ENCODE data around the gene UCN3.

The UCN3 gene

GRCh38 chr10:5395168-5395567, 30.4 kb downstream of the UCN3 start:
- no peak overlapping the region for H3K4me3 Mint-ChIP-seq
- H3K27ac Mint-ChIP-seq: no peak overlapping the region
- TF ChIP-seq CTCF (IDR thresholded peaks at IDR 0.05; ENCODE audit: unreplicated experiment in 3 of 3): no peak
- no peaks in the 10 kb centered on the region for H3K4me1 Mint-ChIP-seq
- peaks cover 4% of the 10 kb centered on the region for H3K27me3 Mint-ChIP-seq (ENCODE audit: low read depth)
- H3K9me3 Mint-ChIP-seq: peaks cover 35% of the 10 kb centered on the region
- H3K36me3 Mint-ChIP-seq (ENCODE audit: low read depth): peaks cover 3% of the 10 kb centered on the region

GRCh38 chr10:5396556-5397300, 32.0 kb downstream of the UCN3 start:
- Mint-ChIP-seq H3K27ac (no peak overlapping the region), H3K4me3 (no peak overlapping the region), H3K4me1 (no peaks in the 10 kb centered on the region), H3K27me3 (ENCODE audit: low read depth) (peaks cover 4% of the 10 kb centered on the region), H3K36me3 (ENCODE audit: low read depth) (peaks cover 3% of the 10 kb centered on the region), H3K9me3 (peaks cover 21% of the 10 kb centered on the region)
- no peak for TF ChIP-seq CTCF (IDR thresholded peaks at IDR 0.05; ENCODE audit: unreplicated experiment in 3 of 3)

GRCh38 chr10:5399332-5399731, 34.6 kb downstream of the UCN3 start:
- TF ChIP-seq CTCF (IDR thresholded peaks at IDR 0.05; ENCODE audit: unreplicated experiment in 3 of 3): no peak
- Mint-ChIP-seq H3K4me1 (no peaks in the 10 kb centered on the region), H3K4me3 (no peak overlapping the region), H3K27me3 (ENCODE audit: low read depth) (peaks cover 4% of the 10 kb centered on the region), H3K27ac (no peak overlapping the region), H3K9me3 (peaks cover 7% of the 10 kb centered on the region), H3K36me3 (ENCODE audit: low read depth) (no peaks in the 10 kb centered on the region)

- H3K4me1 Mint-ChIP-seq: no peaks in the 10 kb centered on the region
- H3K9me3 Mint-ChIP-seq: peaks cover 4% of the 10 kb centered on the region
- TF ChIP-seq CTCF (IDR thresholded peaks at IDR 0.05; ENCODE audit: unreplicated experiment in 3 of 3): no peak
- no peak overlapping the region for H3K4me3 Mint-ChIP-seq
- no peak overlapping the region for H3K27ac Mint-ChIP-seq
- H3K36me3 Mint-ChIP-seq (ENCODE audit: low read depth): no peaks in the 10 kb centered on the region
- peaks cover 4% of the 10 kb centered on the region for H3K27me3 Mint-ChIP-seq (ENCODE audit: low read depth)
Observed at GRCh38 chr10:5400468-5401240, 35.9 kb downstream of the UCN3 start.

GRCh38 chr10:5402798-5403197, 38.0 kb downstream of the UCN3 start:
- no peak for TF ChIP-seq CTCF (IDR thresholded peaks at IDR 0.05; ENCODE audit: unreplicated experiment in 3 of 3)

More at GRCh38 chr10:5402798-5403197, 38.0 kb downstream of the UCN3 start:
- Mint-ChIP-seq H3K36me3 (ENCODE audit: low read depth) (no peaks in the 10 kb centered on the region), H3K27me3 (ENCODE audit: low read depth) (no peaks in the 10 kb centered on the region), H3K27ac (no peak overlapping the region), H3K4me1 (no peaks in the 10 kb centered on the region), H3K9me3 (peaks cover 4% of the 10 kb centered on the region), H3K4me3 (no peak overlapping the region)
